HEK293 (cell line): ENCODE measurements around the gene EHD3.

ENCODE experiments used
- CTCF ChIA-PET: fragments of 350-600 bp; formaldehyde crosslinking; extraction: SDS; loops from one replicate; lab custom pipeline; 2021; ENCODE audit warnings: antibody characterized with exemption; lab: Yijun Ruan, JAX
- POLR2A ChIA-PET: fragments of 300-600 bp; formaldehyde crosslinking; extraction: SDS; loops from one replicate; lab custom pipeline; 2020; ENCODE audit warnings: antibody characterized with exemption, inconsistent platforms; lab: Yijun Ruan, JAX
- H3K27ac ChIP-seq: fragments of 200-500 bp; sonication (Bioruptor generic); 2 replicates; pipeline ENCODE4 v1.5.1; 2014; ENCODE audit warnings: low read depth, low read length, control low read depth, inconsistent platforms; ENCODE audit errors: extremely low read depth
- H3K36me3 ChIP-seq, 2 experiments: fragments of 200-500 bp in 1 of 2; sonication (Bioruptor generic) in 1 of 2; 1 replicate in 1 of 2; 2 replicates in 1 of 2; pipeline ENCODE4 v1.5.1; 2014 to 2017; ENCODE audit warnings: inconsistent platforms in 2 of 2, low read length in 2 of 2; ENCODE audit not compliant: control insufficient read depth in 2 of 2, insufficient read depth in 1 of 2
- H3K4me1 ChIP-seq: fragments of 200-500 bp; sonication (Bioruptor generic); 2 replicates; pipeline ENCODE4 v1.5.1; 2014; ENCODE audit warnings: mild to moderate bottlenecking, low read length, inconsistent platforms; ENCODE audit not compliant: control insufficient read depth, insufficient read depth
- H3K4me3 ChIP-seq: 2 replicates; pipeline ENCODE4 v1.5.1; 2011; ENCODE audit warnings: low read depth, mild to moderate bottlenecking, control low read depth, low read length, moderate library complexity
- H3K9me3 ChIP-seq: fragments of 200-500 bp; sonication (Bioruptor generic); 2 replicates; pipeline ENCODE4 v1.5.1; 2014; ENCODE audit warnings: low read depth, low read length, inconsistent platforms; ENCODE audit not compliant: control insufficient read depth, insufficient read depth
- GLI4 ChIP-seq: fragments of 450-650 bp; formaldehyde crosslinking; IDR thresholded peaks from 2 replicates; pipeline ENCODE4 v1.5.1; 2016; ENCODE audit warnings: missing biosample characterization, missing genetic modification characterization
- GLIS1 ChIP-seq: fragments of 450-650 bp; formaldehyde crosslinking; IDR thresholded peaks from 2 replicates; pipeline ENCODE4 v1.5.1; 2016; ENCODE audit warnings: missing biosample characterization, missing genetic modification characterization
- ZBTB1 ChIP-seq: fragments of 450-650 bp; formaldehyde crosslinking; IDR thresholded peaks from 2 replicates; pipeline ENCODE4 v1.5.1; 2016; ENCODE audit warnings: missing biosample characterization, missing genetic modification characterization
- ZBTB21 ChIP-seq: fragments of 450-650 bp; formaldehyde crosslinking; IDR thresholded peaks from 2 replicates; pipeline ENCODE4 v1.5.1; 2017; ENCODE audit warnings: missing biosample characterization, missing genetic modification characterization
- ZBTB8A ChIP-seq: fragments of 450-650 bp; formaldehyde crosslinking; IDR thresholded peaks from 2 replicates; pipeline ENCODE4 v1.5.1; 2016; ENCODE audit warnings: missing biosample characterization, missing genetic modification characterization
- ZFP3 ChIP-seq: fragments of 450-650 bp; formaldehyde crosslinking; IDR thresholded peaks from 2 replicates; pipeline ENCODE4 v1.5.1; 2016; ENCODE audit warnings: low read depth, missing biosample characterization, missing genetic modification characterization
- ZFP41 ChIP-seq: fragments of 450-650 bp; formaldehyde crosslinking; IDR thresholded peaks from 2 replicates; pipeline ENCODE4 v1.5.1; 2016; ENCODE audit warnings: missing biosample characterization, missing genetic modification characterization, borderline replicate concordance
- ZNF274 ChIP-seq, 2 experiments: fragments of 200-500 bp in 1 of 2; fragments of 450-650 bp in 1 of 2; sonication (Bioruptor generic) in 1 of 2; formaldehyde crosslinking in 1 of 2; IDR thresholded peaks; 2 replicates each; pipeline versions ENCODE4 v1.5.1 to v1.6.1; 2014 to 2016; ENCODE audit warnings: borderline replicate concordance in 1 of 2, inconsistent platforms in 1 of 2, low read length in 1 of 2, missing biosample characterization in 1 of 2, missing genetic modification characterization in 1 of 2
- ZNF433 ChIP-seq: fragments of 450-650 bp; formaldehyde crosslinking; IDR thresholded peaks from 2 replicates; pipeline ENCODE4 v1.5.1; 2016; ENCODE audit warnings: missing biosample characterization, missing genetic modification characterization, low read depth
- ZNF48 ChIP-seq: fragments of 450-650 bp; formaldehyde crosslinking; IDR thresholded peaks from 2 replicates; pipeline ENCODE4 v1.5.1; 2016; ENCODE audit warnings: missing biosample characterization, missing genetic modification characterization
- ZNF677 ChIP-seq: fragments of 450-650 bp; IDR thresholded peaks from 2 replicates; pipeline ENCODE4 v1.5.0; 2018; ENCODE audit warnings: missing biosample characterization, mild to moderate bottlenecking, missing genetic modification characterization, moderate library complexity
- TF ChIP-seq, protein P1 (sequence below): fragments of 450-650 bp; formaldehyde crosslinking; IDR thresholded peaks from 2 replicates; pipeline ENCODE4; 2016; ENCODE audit warnings: missing biosample characterization, missing genetic modification characterization
- TF ChIP-seq, protein P2 (sequence below): IDR thresholded peaks from 2 replicates; pipeline ENCODE4 v1.6.1; 2011; ENCODE audit warnings: mild to moderate bottlenecking, low read depth, low read length, borderline replicate concordance
- TF ChIP-seq, protein P3 (sequence below): fragments of 450-650 bp; formaldehyde crosslinking; IDR thresholded peaks from 2 replicates; pipeline ENCODE4 v1.5.1; 2016; ENCODE audit warnings: missing biosample characterization, missing genetic modification characterization
- TF ChIP-seq, protein P4 (sequence below): fragments of 450-650 bp; formaldehyde crosslinking; conservative IDR thresholded peaks from 2 replicates; pipeline ENCODE4 v1.5.1; 2016; ENCODE audit warnings: low read depth, missing biosample characterization, missing genetic modification characterization

The EHD3 gene

DNA sequence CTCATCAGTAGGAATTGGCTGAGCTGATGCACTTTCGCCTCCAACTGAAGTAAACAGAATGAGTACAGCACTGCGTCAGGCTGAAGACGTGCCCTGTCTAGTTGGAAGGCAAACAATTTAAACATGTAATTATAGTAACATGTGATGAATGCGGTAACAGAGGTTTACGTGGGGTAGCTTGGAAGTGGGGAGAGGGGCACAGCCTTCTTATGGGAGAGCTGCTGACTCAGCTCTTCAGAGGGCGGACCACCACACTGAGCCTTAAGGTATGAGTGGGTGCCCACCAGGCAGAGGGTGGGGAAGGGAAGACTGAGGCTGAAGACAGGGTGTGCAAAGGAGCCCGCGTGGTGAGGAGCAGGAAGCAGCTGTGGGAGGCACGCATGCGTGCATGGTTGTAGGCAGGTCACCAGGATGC is 6.2 kb upstream of the EHD3 start (continued):
- TF ChIP-seq, protein P1, sequence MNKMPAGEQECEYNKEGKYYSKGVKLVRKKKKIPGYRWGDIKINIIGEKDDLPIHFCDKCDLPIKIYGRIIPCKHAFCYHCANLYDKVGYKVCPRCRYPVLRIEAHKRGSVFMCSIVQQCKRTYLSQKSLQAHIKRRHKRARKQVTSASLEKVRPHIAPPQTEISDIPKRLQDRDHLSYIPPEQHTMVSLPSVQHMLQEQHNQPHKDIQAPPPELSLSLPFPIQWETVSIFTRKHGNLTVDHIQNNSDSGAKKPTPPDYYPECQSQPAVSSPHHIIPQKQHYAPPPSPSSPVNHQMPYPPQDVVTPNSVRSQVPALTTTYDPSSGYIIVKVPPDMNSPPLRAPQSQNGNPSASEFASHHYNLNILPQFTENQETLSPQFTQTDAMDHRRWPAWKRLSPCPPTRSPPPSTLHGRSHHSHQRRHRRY (tag by site-specific recombination): no peak
- TF ChIP-seq ZBTB8A (no peak), ZFP3 (no peak), GLIS1 (no peak)
- TF ChIP-seq, all 188 proteins: peak for 0

DNA sequence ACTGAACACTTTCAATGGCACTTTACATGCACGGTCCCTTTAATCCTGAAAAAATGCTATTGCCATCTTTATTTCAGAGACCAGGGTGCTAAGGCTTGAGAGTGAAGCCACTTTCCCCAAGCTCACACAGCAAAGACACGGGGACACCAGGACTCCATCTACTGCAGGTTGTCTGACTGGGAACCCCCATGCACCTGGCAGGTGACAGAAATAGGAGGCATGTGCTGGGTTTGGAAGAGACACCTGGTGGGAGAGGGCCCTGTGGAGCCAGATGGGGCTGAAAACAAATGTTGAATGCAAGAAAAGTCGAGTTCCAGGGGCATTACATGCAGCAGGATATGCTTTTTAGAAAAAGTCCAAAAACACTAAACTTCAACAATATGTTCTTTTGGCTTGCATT is 5.2 kb upstream of the EHD3 start:
- H3K27ac ChIP-seq: no peak overlapping the region
- TF ChIP-seq, protein P2, sequence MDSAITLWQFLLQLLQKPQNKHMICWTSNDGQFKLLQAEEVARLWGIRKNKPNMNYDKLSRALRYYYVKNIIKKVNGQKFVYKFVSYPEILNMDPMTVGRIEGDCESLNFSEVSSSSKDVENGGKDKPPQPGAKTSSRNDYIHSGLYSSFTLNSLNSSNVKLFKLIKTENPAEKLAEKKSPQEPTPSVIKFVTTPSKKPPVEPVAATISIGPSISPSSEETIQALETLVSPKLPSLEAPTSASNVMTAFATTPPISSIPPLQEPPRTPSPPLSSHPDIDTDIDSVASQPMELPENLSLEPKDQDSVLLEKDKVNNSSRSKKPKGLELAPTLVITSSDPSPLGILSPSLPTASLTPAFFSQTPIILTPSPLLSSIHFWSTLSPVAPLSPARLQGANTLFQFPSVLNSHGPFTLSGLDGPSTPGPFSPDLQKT: no peak
- no peak for TF ChIP-seq ZFP41 (tag by site-specific recombination)
- no peak for TF ChIP-seq ZNF48
- TF ChIP-seq ZNF677 (tag by site-specific recombination): no peak
- TF ChIP-seq ZBTB1 (tag by site-specific recombination): no peak
- no peak for TF ChIP-seq GLI4 (tag by site-specific recombination)
- TF ChIP-seq, all 188 proteins: peak for 0
- CTCF ChIA-PET: interaction anchor here (0.6 to 1.1 kb wide), 3 partner anchors 51 to 105 kb away, joined by 3 to 6 read pairs (median 3); no protein-coding TSS in a partner anchor
- POLR2A ChIA-PET: no interaction called here
- H3K9me3 ChIP-seq: no peaks in the 10 kb centered on the region
- no peaks in the 10 kb centered on the region for H3K4me1 ChIP-seq
- no peak overlapping the region for H3K4me3 ChIP-seq
- no peaks in the 10 kb centered on the region for H3K36me3 ChIP-seq

DNA sequence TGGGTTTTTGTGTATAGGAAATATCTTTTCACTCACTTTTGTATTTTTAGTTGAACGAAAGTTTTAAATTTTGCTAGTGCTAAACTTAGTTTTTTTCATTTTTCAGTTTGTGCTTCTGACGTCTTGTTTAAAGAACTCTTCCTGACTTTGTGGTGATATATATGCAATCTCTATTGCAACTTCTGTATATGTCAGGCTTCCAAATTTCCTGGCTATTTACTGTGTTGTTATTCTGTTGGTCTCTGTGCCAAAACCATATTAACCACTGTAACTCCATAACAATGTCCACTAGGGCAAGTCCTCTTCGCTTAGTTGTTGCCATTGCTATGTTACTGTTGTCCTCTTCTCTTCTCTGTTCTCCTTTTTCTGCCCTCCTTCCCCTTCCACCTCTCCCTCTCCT is 3.2 kb upstream of the EHD3 start:
- CTCF ChIA-PET: interaction anchor here (1.0 to 4.0 kb wide), 2 partner anchors 103 to 519 kb away, joined by 4 to 25 read pairs; no protein-coding TSS in a partner anchor
- Histone ChIP-seq H3K9me3 (no peaks in the 10 kb centered on the region), H3K4me3 (no peak overlapping the region), H3K4me1 (0 out of 2 replicates have a peak, but pooled peaks cover 2% of the 10 kb centered on the region), H3K36me3 (no peaks in the 10 kb centered on the region), H3K27ac (no peak overlapping the region)
- POLR2A ChIA-PET: no interaction called here
- TF ChIP-seq ZBTB21 (tag by site-specific recombination) (no peak), ZNF274 (IDR thresholded peaks at IDR 0.05; ENCODE audit: low read length) (no peak), ZNF274 (tag by site-specific recombination; IDR thresholded peaks at IDR 0.05; ENCODE audit: borderline replicate concordance) (no peak), ZNF433 (tag by site-specific recombination) (no peak)
- TF ChIP-seq, protein P3, sequence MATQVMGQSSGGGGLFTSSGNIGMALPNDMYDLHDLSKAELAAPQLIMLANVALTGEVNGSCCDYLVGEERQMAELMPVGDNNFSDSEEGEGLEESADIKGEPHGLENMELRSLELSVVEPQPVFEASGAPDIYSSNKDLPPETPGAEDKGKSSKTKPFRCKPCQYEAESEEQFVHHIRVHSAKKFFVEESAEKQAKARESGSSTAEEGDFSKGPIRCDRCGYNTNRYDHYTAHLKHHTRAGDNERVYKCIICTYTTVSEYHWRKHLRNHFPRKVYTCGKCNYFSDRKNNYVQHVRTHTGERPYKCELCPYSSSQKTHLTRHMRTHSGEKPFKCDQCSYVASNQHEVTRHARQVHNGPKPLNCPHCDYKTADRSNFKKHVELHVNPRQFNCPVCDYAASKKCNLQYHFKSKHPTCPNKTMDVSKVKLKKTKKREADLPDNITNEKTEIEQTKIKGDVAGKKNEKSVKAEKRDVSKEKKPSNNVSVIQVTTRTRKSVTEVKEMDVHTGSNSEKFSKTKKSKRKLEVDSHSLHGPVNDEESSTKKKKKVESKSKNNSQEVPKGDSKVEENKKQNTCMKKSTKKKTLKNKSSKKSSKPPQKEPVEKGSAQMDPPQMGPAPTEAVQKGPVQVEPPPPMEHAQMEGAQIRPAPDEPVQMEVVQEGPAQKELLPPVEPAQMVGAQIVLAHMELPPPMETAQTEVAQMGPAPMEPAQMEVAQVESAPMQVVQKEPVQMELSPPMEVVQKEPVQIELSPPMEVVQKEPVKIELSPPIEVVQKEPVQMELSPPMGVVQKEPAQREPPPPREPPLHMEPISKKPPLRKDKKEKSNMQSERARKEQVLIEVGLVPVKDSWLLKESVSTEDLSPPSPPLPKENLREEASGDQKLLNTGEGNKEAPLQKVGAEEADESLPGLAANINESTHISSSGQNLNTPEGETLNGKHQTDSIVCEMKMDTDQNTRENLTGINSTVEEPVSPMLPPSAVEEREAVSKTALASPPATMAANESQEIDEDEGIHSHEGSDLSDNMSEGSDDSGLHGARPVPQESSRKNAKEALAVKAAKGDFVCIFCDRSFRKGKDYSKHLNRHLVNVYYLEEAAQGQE (tag by site-specific recombination): no peak
- TF ChIP-seq, protein P4, sequence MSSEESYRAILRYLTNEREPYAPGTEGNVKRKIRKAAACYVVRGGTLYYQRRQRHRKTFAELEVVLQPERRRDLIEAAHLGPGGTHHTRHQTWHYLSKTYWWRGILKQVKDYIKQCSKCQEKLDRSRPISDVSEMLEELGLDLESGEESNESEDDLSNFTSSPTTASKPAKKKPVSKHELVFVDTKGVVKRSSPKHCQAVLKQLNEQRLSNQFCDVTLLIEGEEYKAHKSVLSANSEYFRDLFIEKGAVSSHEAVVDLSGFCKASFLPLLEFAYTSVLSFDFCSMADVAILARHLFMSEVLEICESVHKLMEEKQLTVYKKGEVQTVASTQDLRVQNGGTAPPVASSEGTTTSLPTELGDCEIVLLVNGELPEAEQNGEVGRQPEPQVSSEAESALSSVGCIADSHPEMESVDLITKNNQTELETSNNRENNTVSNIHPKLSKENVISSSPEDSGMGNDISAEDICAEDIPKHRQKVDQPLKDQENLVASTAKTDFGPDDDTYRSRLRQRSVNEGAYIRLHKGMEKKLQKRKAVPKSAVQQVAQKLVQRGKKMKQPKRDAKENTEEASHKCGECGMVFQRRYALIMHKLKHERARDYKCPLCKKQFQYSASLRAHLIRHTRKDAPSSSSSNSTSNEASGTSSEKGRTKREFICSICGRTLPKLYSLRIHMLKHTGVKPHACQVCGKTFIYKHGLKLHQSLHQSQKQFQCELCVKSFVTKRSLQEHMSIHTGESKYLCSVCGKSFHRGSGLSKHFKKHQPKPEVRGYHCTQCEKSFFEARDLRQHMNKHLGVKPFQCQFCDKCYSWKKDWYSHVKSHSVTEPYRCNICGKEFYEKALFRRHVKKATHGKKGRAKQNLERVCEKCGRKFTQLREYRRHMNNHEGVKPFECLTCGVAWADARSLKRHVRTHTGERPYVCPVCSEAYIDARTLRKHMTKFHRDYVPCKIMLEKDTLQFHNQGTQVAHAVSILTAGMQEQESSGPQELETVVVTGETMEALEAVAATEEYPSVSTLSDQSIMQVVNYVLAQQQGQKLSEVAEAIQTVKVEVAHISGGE: no peak
- TF ChIP-seq, all 188 proteins: peak for 0
